ENCODE measurements around the gene WASF3. TPM values are rescaled to one million over a fixed set of nuclear protein-coding genes. Genes with fewer than 3 reads are reported as not detected.

WASF3 gene
- total and polyA plus RNA-seq, 2 experiments from 2014 or later: 9.9 to 20.7 TPM

DNA sequence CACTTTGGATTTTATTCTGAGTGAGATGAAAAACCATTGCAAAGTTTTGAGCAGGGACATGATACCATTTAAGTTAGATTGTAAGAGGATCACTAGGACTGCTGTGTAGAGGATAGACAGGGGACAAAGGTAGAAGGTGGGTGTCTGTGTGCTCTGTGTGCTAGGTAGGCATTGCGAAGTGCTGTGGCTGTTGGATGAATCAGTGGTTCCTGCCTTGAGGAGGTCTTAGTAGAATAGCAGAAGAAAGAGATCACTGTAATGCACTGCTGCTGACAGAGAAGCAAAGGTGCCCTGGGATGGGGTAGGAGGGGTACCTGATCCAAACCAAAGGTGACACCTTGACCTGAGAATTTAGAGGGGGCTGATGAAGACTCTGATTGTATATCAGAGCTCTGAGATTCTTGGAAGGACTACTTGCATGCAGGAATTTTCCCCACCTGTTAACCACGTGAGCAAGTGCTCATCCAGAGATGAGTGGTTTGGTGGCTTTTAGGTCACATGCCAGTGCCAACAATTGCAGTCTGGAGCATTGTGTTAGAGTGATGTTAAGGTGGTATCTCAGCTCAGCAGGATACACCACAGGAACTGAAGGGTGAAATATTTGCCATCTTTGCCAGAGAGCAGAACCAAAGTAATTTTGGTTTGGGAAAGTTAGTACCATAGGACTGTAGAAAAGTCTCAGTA lies 10.8 kb downstream of the WASF3 start:
- TF ChIP-seq, protein P1, sequence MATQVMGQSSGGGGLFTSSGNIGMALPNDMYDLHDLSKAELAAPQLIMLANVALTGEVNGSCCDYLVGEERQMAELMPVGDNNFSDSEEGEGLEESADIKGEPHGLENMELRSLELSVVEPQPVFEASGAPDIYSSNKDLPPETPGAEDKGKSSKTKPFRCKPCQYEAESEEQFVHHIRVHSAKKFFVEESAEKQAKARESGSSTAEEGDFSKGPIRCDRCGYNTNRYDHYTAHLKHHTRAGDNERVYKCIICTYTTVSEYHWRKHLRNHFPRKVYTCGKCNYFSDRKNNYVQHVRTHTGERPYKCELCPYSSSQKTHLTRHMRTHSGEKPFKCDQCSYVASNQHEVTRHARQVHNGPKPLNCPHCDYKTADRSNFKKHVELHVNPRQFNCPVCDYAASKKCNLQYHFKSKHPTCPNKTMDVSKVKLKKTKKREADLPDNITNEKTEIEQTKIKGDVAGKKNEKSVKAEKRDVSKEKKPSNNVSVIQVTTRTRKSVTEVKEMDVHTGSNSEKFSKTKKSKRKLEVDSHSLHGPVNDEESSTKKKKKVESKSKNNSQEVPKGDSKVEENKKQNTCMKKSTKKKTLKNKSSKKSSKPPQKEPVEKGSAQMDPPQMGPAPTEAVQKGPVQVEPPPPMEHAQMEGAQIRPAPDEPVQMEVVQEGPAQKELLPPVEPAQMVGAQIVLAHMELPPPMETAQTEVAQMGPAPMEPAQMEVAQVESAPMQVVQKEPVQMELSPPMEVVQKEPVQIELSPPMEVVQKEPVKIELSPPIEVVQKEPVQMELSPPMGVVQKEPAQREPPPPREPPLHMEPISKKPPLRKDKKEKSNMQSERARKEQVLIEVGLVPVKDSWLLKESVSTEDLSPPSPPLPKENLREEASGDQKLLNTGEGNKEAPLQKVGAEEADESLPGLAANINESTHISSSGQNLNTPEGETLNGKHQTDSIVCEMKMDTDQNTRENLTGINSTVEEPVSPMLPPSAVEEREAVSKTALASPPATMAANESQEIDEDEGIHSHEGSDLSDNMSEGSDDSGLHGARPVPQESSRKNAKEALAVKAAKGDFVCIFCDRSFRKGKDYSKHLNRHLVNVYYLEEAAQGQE (IDR thresholded peaks at IDR 0.05; ENCODE audit: unreplicated experiment): no peak
- TF ChIP-seq NANOG (IDR thresholded peaks at IDR 0.05; ENCODE audit: borderline replicate concordance) (no peak), JUNB (IDR thresholded peaks at IDR 0.05; ENCODE audit: unreplicated experiment) (no peak), EZH2 (IDR thresholded peaks at IDR 0.05; ENCODE audit: low read depth, unreplicated experiment) (no peak), ZNF331 (CRISPR knock-in tag; IDR thresholded peaks at IDR 0.05; ENCODE audit: low read depth) (no peak), POLR2AphosphoS5 (IDR thresholded peaks at IDR 0.05; ENCODE audit: low read depth) (no peak), CREB1 (CRISPR knock-in tag; IDR thresholded peaks at IDR 0.05; ENCODE audit: low read depth) (no peak), EZH2phosphoT487 (IDR thresholded peaks at IDR 0.05; ENCODE audit: unreplicated experiment) (no peak), ZNF114 (CRISPR knock-in tag; IDR thresholded peaks at IDR 0.05) (no peak)
- TF ChIP-seq, protein P2, sequence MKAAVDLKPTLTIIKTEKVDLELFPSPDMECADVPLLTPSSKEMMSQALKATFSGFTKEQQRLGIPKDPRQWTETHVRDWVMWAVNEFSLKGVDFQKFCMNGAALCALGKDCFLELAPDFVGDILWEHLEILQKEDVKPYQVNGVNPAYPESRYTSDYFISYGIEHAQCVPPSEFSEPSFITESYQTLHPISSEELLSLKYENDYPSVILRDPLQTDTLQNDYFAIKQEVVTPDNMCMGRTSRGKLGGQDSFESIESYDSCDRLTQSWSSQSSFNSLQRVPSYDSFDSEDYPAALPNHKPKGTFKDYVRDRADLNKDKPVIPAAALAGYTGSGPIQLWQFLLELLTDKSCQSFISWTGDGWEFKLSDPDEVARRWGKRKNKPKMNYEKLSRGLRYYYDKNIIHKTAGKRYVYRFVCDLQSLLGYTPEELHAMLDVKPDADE (IDR thresholded peaks at IDR 0.05): no peak
- TF ChIP-seq, protein P3, sequence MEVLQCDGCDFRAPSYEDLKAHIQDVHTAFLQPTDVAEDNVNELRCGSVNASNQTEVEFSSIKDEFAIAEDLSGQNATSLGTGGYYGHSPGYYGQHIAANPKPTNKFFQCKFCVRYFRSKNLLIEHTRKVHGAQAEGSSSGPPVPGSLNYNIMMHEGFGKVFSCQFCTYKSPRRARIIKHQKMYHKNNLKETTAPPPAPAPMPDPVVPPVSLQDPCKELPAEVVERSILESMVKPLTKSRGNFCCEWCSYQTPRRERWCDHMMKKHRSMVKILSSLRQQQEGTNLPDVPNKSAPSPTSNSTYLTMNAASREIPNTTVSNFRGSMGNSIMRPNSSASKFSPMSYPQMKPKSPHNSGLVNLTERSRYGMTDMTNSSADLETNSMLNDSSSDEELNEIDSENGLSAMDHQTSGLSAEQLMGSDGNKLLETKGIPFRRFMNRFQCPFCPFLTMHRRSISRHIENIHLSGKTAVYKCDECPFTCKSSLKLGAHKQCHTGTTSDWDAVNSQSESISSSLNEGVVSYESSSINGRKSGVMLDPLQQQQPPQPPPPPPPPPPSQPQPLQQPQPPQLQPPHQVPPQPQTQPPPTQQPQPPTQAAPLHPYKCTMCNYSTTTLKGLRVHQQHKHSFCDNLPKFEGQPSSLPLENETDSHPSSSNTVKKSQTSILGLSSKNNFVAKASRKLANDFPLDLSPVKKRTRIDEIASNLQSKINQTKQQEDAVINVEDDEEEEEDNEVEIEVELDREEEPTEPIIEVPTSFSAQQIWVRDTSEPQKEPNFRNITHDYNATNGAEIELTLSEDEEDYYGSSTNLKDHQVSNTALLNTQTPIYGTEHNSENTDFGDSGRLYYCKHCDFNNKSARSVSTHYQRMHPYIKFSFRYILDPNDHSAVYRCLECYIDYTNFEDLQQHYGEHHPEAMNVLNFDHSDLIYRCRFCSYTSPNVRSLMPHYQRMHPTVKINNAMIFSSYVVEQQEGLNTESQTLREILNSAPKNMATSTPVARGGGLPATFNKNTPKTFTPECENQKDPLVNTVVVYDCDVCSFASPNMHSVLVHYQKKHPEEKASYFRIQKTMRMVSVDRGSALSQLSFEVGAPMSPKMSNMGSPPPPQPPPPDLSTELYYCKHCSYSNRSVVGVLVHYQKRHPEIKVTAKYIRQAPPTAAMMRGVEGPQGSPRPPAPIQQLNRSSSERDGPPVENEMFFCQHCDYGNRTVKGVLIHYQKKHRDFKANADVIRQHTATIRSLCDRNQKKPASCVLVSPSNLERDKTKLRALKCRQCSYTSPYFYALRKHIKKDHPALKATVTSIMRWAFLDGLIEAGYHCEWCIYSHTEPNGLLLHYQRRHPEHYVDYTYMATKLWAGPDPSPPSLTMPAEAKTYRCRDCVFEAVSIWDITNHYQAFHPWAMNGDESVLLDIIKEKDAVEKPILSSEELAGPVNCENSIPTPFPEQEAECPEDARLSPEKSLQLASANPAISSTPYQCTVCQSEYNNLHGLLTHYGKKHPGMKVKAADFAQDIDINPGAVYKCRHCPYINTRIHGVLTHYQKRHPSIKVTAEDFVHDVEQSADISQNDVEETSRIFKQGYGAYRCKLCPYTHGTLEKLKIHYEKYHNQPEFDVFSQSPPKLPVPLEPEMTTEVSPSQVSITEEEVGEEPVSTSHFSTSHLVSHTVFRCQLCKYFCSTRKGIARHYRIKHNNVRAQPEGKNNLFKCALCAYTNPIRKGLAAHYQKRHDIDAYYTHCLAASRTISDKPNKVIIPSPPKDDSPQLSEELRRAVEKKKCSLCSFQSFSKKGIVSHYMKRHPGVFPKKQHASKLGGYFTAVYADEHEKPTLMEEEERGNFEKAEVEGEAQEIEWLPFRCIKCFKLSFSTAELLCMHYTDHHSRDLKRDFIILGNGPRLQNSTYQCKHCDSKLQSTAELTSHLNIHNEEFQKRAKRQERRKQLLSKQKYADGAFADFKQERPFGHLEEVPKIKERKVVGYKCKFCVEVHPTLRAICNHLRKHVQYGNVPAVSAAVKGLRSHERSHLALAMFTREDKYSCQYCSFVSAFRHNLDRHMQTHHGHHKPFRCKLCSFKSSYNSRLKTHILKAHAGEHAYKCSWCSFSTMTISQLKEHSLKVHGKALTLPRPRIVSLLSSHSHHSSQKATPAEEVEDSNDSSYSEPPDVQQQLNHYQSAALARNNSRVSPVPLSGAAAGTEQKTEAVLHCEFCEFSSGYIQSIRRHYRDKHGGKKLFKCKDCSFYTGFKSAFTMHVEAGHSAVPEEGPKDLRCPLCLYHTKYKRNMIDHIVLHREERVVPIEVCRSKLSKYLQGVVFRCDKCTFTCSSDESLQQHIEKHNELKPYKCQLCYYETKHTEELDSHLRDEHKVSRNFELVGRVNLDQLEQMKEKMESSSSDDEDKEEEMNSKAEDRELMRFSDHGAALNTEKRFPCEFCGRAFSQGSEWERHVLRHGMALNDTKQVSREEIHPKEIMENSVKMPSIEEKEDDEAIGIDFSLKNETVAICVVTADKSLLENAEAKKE (CRISPR knock-in tag; IDR thresholded peaks at IDR 0.05): no peak
- TF ChIP-seq, protein P4, sequence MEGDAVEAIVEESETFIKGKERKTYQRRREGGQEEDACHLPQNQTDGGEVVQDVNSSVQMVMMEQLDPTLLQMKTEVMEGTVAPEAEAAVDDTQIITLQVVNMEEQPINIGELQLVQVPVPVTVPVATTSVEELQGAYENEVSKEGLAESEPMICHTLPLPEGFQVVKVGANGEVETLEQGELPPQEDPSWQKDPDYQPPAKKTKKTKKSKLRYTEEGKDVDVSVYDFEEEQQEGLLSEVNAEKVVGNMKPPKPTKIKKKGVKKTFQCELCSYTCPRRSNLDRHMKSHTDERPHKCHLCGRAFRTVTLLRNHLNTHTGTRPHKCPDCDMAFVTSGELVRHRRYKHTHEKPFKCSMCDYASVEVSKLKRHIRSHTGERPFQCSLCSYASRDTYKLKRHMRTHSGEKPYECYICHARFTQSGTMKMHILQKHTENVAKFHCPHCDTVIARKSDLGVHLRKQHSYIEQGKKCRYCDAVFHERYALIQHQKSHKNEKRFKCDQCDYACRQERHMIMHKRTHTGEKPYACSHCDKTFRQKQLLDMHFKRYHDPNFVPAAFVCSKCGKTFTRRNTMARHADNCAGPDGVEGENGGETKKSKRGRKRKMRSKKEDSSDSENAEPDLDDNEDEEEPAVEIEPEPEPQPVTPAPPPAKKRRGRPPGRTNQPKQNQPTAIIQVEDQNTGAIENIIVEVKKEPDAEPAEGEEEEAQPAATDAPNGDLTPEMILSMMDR (conservative IDR thresholded peaks at IDR 0.05; ENCODE audit: low read depth in 2 of 2): no peak
- Mint-ChIP-seq H3K27me3 (ENCODE audit: insufficient read depth, low read depth, poor library complexity) (peaks cover 2% of the 10 kb centered on the region), H3K4me3 (no peak overlapping the region), H3K36me3 (ENCODE audit: low read depth) (peaks cover 4% of the 10 kb centered on the region; the same call in 2 of the 3 replicates), H3K4me1 (peaks cover 12% of the 10 kb centered on the region), H3K27ac (peak overlapping the region; percentile 29), H3K9me3 (peaks cover 5% of the 10 kb centered on the region; the same call in 2 of the 3 replicates)
- no peak overlapping the region for H3K4me2 ChIP-seq
- no peak overlapping the region for H3K4me3 ChIP-seq
- DNase-seq (ENCODE audit: low spot score): peak; percentile 16
- peaks cover 4% of the 10 kb centered on the region; the same call in 1 of the 2 replicates for H3K4me1 ChIP-seq (ENCODE audit: insufficient read depth)
- no peaks in the 10 kb centered on the region for H3K9me2 ChIP-seq (ENCODE audit: insufficient read depth)
- H3K27me3 ChIP-seq (ENCODE audit: insufficient read depth): no peaks in the 10 kb centered on the region
- no peaks in the 10 kb centered on the region for H3F3A ChIP-seq (replicated peaks; ENCODE audit: low read depth)
- no peak; the same call in 2 of the 3 replicates for ATAC-seq
- H4K20me1 ChIP-seq (replicated peaks; ENCODE audit: insufficient read depth): peaks cover 9% of the 10 kb centered on the region
- H3K27ac ChIP-seq (ENCODE audit: low read depth): no peak overlapping the region
- no peak overlapping the region for H2AFZ ChIP-seq
- peaks cover 89% of the 10 kb centered on the region for H3K79me2 ChIP-seq (replicated peaks; ENCODE audit: insufficient read depth)
- no peaks in the 10 kb centered on the region for H3K36me3 ChIP-seq (ENCODE audit: insufficient read depth)

All from GM23338 (cell line).